Stimulated activated CD8-positive, alpha-beta memory T cell treated with anti-CD3 and anti-CD28 coated beads, Interleukin-4, amount 100 ng/mL, for 48 hours (primary cell): Measurements from ENCODE around the gene SZRD1.
"Not testable (repeated sequence)": the region's sequence is repeated elsewhere in the genome, so short reads cannot be mapped to it uniquely, and the experiment has no call there.

ENCODE experiments used
- DNase-seq: peaks from one replicate; pipeline ENCODE4 v3.0.0-alpha.2; 2020

SZRD1 gene

DNA sequence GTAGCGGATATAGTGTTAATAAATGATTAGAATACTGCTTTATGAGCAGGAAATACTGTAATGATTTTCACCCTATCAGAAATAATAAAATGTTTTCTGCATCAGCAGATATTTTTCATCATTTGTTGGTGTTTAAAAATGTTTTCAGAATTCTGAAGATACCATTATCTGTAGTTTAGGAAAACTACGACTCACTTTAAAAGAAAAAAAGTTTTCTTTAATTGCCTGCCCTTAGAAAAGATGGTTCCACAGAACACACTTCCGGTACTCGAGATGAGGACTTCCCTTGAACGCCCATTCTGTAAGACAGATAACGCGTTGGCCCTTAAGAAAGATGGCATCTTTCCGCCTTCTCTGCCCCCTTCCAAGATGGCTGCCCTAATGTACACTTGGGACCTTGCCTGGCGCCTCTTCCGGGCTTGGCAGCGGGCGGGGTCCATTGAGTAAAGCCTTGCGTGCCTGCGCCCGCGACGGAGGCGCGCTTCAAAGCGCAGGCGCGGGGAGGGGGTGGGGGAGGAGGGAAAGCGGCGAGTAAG is at the start of gene SZRD1:
Gene SZRD1, plus strand, starts transcription at position 521 of the 536 bp plus-strand sequence. CDS start 16 bp downstream, outside the sequence.
- DNase-seq: peak; percentile 93

GRCh38 chr1:16318555-16318954 is 48.5 kb upstream of the SZRD1 start:
- DNase-seq: no peak

DNA sequence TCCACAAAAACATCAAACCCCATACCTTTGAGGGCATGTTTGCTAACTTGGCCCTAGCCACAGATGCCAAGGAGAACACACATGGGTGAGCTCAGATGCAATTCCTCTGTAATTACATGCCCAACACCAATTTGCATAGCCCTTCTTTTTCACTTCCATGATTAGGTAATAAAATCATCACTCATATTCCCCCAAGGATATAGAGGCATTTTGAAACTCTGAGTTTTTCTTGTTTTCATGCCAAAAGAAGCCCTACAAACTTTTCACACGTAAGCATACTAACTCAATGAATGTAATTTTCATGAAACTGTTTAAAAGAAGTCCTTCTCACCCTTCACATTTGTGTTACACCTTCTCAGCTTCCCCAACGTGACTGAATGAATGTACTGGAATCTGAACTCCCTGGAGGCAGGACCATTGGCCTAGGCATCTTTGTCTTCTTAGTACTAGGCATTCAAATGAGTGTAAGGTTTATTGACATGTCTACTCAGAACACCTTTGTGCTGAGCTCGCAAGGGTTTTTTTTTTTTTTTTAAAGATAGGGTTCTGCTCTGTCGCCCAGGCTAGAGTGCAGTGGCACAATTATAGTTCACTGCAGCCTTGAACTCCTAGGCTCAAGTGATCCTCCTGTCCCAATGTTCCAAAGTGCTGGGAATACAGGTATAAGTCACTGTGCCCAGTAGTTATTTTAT is 45.7 kb upstream of the SZRD1 start:
- DNase-seq: no peak

DNA sequence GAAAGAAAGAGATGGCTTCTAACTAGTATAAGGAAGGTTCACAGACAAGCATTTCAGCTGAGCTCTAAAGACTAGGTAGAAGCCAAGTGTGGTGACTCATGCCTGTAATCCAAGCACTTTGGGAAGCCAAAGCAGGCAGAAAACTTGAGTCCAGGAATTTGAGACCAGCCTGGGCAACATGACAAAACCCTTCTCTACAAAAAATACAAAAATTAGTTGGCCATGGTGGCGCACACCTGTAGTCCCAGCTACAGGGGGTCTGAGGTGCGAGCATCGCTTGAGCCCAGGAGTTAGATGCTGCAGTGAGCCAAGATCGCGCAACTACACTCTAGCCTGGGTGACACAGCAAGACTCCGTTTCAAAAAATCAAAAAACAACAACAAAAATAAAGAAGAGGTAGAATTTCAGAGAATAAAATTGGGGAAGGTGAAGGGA is 42.6 kb upstream of the SZRD1 start:
- no peak for DNase-seq

- DNase-seq: no peak
Measured at GRCh38 chr1:16326833-16327404, 40.1 kb upstream of the SZRD1 start.

GRCh38 chr1:16334655-16335340 is 32.2 kb upstream of the SZRD1 start:
- DNase-seq: no peak

DNA sequence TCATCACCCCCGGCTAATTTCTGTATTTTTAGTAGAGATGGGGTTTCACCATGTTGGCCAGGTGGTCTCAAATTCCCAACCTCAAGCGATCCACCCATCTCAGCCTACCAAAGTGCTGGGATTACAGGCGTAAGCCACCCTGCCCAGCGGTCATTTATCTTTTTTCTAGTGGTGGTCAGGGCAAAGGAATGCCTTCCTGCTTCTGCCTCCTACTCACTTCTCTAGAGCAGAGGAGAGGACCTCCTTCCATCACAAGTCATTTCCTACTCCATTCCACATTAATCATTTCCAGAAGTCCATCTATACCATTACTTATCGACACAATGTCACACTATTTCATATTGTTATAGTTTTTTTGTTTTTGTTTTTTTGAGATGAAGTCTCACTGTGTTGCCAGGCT is 28.1 kb upstream of the SZRD1 start:
- DNase-seq: no peak

- DNase-seq: no peak
Measured at GRCh38 chr1:16340673-16341072, 26.4 kb upstream of the SZRD1 start.

GRCh38 chr1:16342331-16343062 is 24.5 kb upstream of the SZRD1 start:
- no peak for DNase-seq

- not testable (repeated sequence) for DNase-seq
Measured at GRCh38 chr1:16343276-16343675, 23.8 kb upstream of the SZRD1 start.

GRCh38 chr1:16348414-16349182 is 18.4 kb upstream of the SZRD1 start:
- no peak for DNase-seq

DNA sequence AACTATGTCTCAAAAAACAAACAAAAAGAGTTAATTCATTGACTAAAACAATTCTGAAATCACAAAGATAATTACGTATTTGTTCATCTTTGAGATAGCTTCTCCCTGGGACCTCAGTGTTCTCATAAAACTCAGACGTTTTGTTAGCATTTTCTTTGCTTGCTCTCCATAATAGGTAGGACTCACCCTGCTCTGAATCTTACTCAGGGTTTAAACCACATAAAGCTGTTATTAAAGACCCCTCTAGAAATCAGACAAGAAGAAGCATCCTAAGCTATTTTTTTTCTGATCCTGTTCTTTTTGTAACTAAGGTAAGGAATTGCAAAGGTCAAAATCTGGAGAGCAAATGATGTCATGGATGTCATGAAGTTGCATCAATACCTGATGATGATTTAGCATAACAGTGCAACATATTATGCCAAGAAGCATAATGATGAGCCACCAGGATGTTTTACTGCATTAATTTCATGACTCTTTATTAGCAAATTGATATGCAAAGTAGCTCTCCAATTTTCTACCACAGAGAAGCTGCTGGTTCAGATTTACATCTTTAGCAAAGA is 17.1 kb upstream of the SZRD1 start:
- DNase-seq: no peak

DNA sequence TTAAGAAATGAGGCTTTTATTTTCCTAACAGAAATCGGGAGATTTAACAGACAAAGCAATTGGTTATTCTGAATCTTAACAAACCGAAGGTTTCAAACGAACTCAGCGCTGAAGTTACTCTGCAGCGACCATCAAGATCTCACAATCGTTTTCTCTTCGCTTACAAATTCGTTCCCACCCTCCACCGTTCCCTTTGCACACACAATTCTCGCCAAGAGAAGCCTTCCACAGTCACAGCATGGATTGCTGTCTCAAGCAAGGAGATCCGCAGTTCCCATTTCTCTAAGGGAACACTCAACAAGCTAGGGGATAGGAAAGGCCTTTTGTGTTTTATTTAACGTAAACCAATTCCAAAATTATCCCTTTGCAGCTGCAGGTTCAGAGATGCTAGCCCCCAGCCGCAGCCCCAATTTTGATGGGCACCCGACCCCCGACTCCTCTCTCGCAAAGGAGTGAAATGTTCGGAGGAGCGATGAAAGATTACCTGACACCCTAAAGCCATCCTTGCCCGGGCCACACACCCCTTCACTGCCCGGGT is 15.5 kb upstream of the SZRD1 start:
- DNase-seq: no peak

DNA sequence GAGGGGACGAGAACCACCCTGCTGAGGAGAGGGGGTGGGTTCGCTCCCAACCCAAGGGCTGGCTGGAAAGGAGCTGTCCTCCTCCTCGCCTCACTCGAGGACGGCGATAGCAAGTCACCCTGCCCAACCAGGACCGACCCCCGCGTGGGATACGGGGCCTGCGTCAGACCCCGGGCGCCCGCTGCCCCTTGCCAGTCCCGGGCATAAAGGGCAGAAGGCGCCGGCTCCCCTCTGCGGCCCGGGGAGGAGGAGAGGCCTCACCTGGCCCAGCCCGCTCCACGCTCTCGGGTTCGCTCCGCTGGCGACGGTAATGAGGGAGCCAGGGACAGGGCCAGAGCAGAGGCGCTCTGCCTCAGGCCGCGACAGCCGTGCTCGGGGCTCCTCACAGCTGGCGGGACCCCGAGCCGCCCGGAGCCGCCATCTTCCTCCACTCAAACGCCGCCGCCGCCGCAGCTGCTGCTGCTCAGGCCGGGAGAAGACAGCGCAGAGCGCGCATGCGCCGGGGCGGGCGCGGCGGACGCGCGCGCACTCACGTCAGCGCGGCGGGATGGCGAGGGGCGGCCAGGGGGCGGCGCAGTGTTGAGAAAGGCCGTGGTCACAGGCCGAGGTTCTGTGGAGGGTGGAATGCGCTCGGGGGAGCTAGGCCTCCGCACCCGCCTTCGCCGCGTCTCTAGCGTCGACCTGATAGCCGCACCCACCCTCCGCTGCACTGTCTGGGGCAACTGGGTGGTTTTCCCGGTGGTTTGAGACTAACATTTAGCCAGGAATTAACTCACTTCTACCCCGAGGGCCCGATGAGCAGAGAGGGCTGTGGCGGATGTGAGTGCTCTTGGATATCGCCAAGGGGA is 14.8 kb upstream of the SZRD1 start, which contains the start of gene FBXO42:
Gene FBXO42, minus strand, starts transcription at position 487 of the 848 bp plus-strand sequence. CDS start 37,062 bp downstream, outside the sequence.
- peak; percentile 92 for DNase-seq

GRCh38 chr1:16352842-16353535 is 14.1 kb upstream of the SZRD1 start:
- no peak for DNase-seq

- DNase-seq: no peak
Measured at GRCh38 chr1:16354619-16355018, 12.4 kb upstream of the SZRD1 start.

GRCh38 chr1:16356867-16357266 is 10.2 kb upstream of the SZRD1 start:
- DNase-seq: no peak

- DNase-seq: not testable (repeated sequence)
Measured at GRCh38 chr1:16365146-16365498, 1.9 kb upstream of the SZRD1 start.

DNA sequence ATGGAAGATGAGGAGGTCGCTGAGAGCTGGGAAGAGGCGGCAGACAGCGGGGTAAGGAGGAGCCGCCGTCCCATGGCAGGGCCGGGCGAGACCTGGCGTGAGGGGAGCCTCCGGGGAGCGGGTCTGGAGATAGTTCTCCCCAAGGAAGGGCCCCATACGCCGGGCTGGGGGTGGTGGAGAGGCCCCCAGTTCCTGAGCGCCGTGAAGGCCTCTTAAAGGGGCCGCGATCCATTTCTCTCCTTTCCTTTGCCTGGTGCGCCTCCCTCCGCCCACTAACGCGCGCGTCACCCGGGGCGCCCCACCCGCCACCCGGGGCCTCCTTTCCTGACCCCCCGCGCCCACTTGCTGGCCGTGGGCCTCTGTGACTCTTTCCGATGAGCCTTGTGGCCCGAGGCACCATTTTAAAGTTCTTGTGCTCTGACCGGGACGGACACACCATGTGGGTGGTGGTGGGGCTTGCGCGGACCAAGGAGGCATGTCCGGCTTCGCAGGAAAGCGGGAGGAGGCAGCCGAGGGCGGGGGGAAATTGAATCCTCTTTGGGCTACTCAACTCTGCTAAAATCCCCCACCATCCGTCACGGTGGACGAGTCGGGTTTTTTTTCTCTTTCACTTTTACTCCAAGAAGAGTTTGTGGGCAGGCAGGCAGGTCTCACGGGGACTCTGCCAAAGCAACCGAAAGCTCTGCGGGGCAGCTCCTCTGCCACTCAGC is 371 bp downstream of the SZRD1 start:
- peak; percentile 89 for DNase-seq
